GM19025 (cell line): ENCODE measurements around the gene DENND1A.
"Not testable (repeated sequence)": the region's sequence is repeated elsewhere in the genome, so short reads cannot be mapped to it uniquely, and the experiment has no call there.

Experiments
- ATAC-seq: cut with Tn5 transposase; IDR thresholded peaks from one replicate; pipeline ENCODE4 v1.9.1; 2021; ENCODE audit warnings: mild to moderate bottlenecking, low read depth, moderate library complexity; ENCODE audit not compliant: unreplicated experiment

DENND1A gene

GRCh38 chr9:123453076-123453667 is 476.8 kb downstream of the DENND1A start:
- ATAC-seq: no peak

GRCh38 chr9:123450996-123451395 is 478.9 kb downstream of the DENND1A start:
- no peak for ATAC-seq

- ATAC-seq: no peak
These were observed 479.7 kb downstream of the DENND1A start for GRCh38 chr9:123450098-123450770.

DNA sequence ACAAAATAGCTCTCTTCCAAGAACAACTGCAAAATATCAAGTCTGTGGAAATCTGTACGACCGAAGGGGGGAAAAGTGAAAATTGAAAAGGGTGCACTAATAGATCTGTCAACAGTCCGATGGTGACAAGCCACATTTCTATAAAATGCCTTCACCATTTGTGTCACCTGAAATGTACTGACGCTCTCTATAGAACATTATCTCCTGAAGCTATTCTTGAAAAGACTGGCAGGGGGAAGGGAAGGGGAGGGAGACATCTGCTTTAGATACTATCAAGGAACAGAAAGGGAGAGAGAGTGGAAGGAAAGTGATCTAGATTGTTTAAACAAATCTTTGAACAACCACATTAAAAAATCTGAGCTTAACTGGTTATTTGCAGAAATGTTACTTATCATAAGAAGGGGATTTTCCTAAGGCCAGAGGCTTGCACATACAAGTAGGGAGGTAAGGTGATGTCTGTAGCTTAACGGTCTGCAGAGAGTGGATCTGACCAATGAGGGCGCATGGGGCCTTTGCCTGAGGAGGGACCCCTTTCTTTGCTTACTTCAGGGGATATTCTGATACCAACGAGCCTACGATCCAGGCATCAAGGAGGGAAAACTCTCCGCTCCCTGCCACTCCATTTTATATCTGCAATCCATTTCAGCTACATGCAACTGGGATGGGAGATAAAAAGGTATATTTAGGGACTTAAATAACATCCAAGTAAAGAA is 481.8 kb downstream of the DENND1A start:
- ATAC-seq: no peak

DNA sequence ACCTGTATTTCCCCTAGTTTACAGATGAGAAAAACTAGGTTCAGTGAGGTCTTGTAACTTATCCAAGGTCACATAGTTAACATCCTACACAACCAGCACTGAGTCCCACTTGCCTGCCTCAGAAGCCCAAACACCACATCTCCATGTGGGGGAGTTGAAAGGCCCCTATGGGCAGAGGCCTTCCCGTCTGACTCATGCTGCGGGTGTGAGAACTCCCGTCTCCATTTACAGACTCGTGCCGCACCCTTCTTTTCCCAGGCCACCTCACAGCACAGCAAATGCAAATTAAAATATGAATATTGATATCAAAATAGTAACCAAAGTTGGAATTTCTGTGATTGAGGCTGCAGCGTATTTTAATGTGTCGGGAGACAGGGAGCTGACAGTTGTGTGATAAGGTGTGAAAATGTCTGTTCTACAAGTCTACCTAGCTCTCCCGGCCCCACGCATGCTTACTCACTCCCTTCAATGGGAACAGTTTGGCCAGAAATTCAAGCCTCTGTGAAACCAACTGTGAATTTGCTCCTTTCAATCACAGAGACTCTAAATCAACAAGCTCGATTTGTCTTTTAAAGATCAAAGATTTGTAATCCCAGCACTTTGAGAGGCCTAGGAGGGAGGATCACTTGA is 483.8 kb downstream of the DENND1A start:
- ATAC-seq: no peak

DNA sequence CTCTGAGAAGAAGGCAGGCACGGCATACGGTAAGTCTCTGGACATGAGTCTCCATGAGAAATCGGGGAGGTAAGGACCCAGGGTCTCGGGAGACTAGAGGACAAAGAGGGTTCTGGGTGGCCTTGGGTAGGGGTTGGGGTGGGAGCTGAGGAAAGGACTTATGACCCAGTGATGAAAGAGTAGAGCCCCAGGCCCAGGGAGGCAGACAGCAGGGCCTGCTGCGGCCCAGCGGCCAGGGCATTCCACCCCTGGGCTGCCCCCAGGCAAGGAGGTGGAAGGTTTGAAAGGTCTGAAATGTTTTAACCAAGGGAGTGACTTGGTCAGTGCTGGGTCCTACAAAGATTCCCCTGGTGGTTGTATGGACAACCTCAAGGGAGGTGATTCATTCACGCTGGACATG is 484.8 kb downstream of the DENND1A start:
- ATAC-seq: no peak

DNA sequence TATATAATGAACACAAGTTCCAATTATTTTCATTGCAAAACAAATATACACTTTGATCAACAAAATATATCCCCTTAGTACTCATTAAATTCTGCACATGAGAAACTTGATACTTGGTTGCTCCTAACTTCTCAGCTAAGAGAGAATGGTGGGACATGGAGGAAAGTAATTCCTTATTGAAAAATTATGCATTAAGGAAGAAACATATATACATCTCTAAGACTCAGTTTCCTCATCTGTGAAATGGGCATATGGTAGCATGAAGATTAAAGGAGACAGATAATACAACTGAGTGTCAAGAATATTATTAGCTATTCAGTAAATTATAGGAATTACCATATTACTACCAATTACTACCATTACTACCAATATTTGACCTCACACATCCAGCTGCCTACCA is 488.2 kb downstream of the DENND1A start:
- ATAC-seq: no peak

GRCh38 chr9:123440256-123440655 is 489.7 kb downstream of the DENND1A start:
- ATAC-seq: no peak

GRCh38 chr9:123438821-123439220 is 491.1 kb downstream of the DENND1A start:
- no peak for ATAC-seq

GRCh38 chr9:123438321-123438720 is 491.6 kb downstream of the DENND1A start:
- no peak for ATAC-seq

GRCh38 chr9:123437201-123437600 is 492.7 kb downstream of the DENND1A start:
- ATAC-seq: no peak

- no peak for ATAC-seq
These were observed 494.5 kb downstream of the DENND1A start for GRCh38 chr9:123435471-123435870.

- ATAC-seq: no peak
These were observed 495.2 kb downstream of the DENND1A start for GRCh38 chr9:123434619-123435240.

- ATAC-seq: no peak
These were observed 497.3 kb downstream of the DENND1A start for GRCh38 chr9:123432331-123433236.

- no peak for ATAC-seq
These were observed 498.3 kb downstream of the DENND1A start for GRCh38 chr9:123431581-123431980.

DNA sequence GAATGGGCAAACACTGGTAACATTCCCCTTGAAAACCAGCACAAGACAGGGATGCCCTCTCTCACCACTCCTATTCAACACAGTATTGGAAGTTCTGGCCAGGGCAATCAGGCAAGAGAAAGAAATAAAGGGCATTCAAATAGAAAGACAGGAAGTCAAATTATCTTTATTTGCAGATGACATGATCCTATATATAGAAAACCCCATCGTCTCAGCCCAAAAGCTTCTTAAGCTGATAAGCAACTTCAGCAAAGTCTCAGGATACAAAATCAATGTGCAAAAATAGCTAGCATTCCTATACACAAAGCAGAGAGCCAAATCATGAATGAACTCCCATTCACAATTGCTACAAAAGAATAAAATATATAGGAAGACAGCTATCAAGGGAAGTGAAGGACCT is 501.5 kb downstream of the DENND1A start:
- ATAC-seq: not testable (repeated sequence)

GRCh38 chr9:123426406-123426805 is 503.5 kb downstream of the DENND1A start:
- ATAC-seq: peak; percentile 74

GRCh38 chr9:123425836-123426365 is 504.0 kb downstream of the DENND1A start:
- ATAC-seq: no peak

- ATAC-seq: no peak
These were observed 504.6 kb downstream of the DENND1A start for GRCh38 chr9:123425261-123425821.
